ENCODE measurements around the gene LRRK1.

- TF ChIP-seq EZH2 (IDR thresholded peaks at IDR 0.05): no peak
- TF ChIP-seq POLR2AphosphoS5 (IDR thresholded peaks at IDR 0.05; ENCODE audit: borderline replicate concordance, low read depth, low read length): no peak
- no peak for TF ChIP-seq FOXP2 (optimal IDR thresholded peaks at IDR 0.05; ENCODE audit: control extremely low read depth, extremely low read length, insufficient read depth)
These were observed 94.0 kb downstream of the LRRK1 start for GRCh38 chr15:101013201-101013550.

Data from SK-N-MC (cell line).